NAMALWA (cell line): ENCODE results near the gene KCNJ15.
A peak's percentile ranks its signal among the peaks of the same experiment; 100 is the strongest.
"Not testable (repeated sequence)": the region's sequence is repeated elsewhere in the genome, so short reads cannot be mapped to it uniquely, and the experiment has no call there.

Experiments used
- DNase-seq: peaks from one replicate; pipeline ENCODE4 v3.0.0-alpha.2; 2015; ENCODE audit warnings: low spot score

Gene KCNJ15

DNA sequence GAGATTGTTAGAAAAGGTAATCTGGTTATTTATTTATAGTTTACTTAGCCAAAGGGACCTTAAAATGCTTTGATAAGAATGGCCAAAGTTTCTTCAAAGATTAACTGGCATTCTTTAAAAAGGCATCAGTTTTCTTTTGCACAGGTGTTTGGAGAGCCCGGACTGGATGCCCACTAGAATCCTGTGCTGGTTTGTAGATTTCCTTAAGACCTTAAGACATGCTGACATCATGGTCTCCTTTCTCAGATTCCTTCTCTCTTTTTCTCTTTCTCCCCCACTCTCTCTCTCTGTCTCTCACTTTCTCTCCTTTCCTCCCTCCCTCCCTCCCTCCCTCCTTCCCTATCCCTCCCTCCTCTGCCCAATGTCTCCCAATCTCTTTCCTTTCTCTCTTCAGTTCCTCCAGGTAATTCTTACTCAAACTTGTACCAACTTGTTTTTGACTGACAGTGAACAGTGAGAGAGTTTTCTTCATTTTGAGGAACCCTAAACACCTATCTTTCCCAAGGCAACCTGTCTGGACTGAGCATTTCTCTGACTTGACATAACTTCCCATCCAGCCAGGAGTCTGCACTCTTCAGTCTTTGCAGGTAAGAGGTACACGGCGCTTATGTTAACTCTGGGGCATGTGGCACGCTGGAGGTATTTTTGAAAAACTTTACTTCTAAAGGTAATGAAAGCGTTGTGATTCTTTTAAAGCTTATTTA is at the start of gene KCNJ15:
TSS of gene KCNJ15 (plus strand) at position 393 of the 704 bp plus-strand sequence. CDS start 42,271 bp downstream, outside the sequence.
- DNase-seq = no peak

DNA sequence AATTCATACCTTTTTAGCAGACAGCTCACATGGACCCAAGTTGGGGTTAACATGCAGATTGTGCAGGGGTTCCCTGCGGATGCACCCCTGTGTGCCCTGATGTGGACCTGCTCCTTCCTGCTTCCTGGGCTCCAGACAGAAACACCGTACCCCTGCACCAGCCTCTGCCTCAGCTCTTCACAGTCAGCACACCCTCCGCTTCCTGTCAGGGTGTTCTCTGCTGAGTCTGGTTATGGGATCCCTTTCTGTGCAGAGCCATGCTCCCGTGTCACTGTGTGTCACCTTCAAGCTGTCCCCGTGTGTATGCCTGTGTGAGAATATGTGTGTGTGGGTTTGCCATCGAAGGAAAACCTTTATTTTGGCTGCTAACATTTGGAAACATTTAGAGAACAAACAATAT is 48.7 kb upstream of the KCNJ15 start:
- DNase-seq = no peak

DNA sequence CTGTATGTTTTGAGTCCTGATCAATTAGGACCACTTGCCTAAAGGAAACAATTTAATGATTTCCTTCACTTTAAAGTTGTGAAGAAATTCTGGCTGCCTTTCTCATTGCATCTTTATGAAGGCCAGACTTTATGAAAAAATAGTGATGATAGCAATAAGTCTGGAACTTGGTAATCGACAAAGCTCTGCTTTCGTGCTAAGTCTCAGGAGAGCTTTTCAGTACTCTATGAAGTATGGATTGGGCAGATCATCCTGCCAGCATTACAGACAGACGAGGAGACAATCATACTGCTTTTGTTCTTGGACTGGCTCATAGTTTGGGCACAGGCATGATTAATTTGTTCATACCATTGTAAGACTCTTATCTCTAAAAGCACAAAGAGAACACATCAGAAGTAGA is 45.5 kb upstream of the KCNJ15 start:
- no peak for DNase-seq

DNA sequence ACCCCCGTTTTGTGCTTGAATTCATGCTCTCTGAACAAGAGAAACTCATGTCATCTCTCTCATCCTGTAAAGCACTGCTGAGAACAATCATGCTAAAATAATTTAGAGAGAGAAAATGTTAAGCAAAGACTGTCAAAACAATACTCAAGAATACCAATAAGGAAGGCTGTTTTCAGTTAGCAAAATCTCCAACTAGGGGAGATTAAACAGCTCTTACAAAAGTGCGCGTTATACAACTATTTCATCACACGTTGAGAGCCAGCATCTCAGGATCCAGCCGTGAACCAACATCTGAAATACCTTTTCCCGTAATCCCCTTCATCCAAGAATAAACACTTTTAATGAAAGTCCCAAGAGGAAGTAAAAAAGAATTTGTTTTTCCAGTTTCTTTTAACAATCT is 44.1 kb upstream of the KCNJ15 start:
- no peak for DNase-seq

DNA sequence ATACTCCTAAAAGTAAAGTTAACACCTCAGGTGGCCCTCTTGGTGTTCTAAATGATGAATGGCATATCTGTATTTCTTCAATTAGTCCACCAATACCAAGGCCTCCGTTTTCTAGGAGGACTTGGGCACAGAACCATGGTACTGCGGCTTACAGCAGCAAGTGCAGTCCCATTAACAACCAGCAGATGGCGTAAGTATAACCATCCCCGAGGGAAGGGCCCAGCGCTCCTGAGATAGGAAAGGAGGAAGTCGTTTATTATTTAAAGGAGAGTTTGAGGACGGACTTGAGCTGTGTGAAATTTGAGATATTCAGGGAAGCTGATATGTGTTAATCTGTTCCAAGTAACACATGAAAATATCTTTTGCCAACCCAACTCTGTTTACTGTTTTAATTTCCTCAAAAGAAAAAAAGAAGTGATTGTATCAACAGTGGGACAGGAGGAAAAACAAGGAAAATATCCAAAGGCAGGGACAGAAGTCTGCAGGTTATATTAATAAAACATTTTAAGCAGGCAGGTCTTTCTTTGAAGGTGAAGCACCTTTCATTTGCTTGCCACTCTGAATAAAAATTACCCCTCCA is 37.7 kb upstream of the KCNJ15 start:
- peak; percentile 78 for DNase-seq

DNA sequence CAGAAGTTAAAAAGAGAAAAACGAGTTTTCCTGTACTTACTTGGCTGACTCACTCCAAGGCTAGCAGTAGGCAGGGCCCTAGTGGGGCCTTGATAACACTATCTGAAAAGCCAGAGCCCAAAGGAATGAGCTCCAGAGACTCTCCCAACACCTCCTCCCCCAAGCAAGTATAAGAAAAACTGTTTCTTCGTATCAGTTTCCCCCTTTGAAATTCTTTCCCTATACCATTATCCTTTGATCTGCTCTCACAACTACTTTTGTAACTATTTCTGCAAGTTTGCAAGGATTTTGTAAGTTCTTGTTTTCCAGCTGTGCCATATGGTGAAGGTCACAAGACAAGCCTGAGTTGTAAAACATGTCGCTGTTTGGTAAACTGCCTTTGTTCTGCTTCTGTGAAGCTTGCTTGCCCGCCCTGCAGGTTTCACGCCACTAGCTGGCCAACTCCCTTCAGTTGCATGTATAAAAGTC is 36.5 kb upstream of the KCNJ15 start:
- no peak for DNase-seq

DNA sequence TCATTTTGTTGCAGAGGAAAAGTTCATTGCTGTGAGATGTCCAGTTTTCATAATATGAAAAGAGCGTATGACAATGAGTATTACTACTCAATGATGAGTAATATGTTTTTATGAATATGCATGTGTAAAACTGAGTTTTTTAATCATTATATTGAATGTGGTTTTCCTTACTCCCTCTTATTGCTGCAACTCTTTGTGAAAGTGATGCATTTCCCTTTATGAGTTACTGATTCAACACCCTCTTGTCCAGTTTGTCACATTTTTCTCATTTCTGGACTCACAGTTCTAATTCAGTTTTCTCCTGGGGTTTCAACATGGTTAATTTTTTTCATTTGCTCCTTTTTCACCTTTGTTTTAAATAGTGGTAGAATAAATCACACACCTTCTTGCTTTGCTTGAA is 35.2 kb upstream of the KCNJ15 start:
- DNase-seq = no peak

DNA sequence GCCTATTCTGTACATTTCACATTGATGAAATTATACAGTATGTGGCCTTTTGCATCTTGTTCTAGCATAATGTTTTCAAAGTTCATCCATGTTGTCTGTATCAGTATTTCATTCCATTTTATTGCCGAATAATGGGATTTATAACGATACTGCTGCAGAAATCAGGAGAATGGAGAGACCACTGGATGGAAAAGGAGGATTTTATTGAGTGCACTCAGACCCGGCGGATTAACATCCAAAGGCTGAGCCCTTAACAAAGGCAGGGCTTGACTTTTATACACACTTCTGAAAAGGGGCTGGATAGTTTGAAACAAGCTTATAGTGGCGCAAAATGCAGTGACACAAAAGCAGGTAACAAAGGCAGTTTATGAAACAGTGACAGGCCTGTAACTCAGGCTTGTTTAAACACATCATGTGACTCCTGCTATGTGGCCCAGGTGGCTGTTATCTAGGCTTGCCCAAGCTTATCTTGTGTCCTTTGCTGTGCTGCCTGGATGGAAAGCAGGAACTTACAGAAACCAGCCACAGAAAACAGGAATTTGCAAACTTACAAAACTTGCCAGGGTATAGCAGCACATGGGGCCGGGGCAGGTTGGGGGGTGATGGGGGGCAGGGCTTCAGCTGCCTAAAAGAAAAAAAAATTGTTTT is 32.8 kb upstream of the KCNJ15 start:
- DNase-seq = peak; percentile 2

DNA sequence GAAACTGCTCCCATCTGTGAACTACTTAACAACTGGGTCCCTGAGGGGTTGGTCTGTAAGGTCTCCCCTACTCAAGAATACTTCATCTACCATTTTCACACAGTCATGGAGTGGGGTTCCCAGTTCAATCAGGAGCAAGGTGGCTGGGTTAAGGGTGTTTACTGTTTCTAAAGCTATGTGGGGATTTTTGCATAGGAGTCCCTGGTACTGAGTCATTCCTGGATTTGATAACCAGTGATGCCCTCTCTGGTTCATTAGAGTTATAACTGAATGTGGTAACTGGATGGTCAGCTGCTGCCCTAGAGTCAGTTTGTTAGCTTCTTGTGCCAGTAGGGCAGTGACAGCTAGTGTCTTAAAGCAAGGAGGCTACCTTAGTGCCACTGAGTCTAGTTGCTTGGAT is 29.4 kb upstream of the KCNJ15 start:
- DNase-seq = no peak

DNA sequence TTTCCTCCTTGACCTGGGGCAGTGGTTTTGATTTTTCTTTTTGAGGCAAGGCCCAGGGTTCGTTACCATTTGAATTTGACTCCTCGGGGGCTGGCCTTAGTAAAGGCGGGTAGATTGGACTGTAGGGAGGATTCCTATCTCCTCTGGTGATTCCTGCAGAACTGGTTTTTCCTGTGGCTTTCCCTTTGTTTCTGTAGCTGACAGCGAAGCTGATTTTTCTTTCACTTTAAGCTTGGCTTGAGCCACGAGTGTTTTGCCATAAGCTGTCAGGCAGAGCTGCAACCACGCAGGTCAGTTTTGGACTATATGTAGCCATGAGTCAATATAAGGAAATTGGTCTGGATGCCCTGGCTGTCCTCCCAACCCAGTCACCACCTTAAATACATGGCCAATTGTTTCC is 28.7 kb upstream of the KCNJ15 start:
- DNase-seq = no peak

DNA sequence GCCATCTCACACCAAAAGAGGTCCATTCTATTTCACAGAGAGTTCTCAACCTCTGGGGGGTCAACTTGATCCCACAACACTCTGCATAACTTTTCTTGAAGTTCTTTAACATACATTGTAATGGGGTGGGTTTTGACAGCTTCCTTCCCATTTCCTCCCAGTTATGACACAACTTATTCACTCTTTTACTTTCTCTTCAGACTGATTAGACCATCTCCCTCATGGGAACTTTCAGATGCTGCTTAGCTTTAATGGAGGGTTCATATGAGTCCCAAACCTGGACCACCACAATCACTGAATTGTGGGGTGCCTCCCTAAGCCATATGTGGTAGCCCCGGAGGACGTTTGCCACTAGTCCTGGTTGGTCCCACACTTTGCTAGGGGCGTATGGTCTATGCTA is 28.3 kb upstream of the KCNJ15 start:
- no peak for DNase-seq

DNA sequence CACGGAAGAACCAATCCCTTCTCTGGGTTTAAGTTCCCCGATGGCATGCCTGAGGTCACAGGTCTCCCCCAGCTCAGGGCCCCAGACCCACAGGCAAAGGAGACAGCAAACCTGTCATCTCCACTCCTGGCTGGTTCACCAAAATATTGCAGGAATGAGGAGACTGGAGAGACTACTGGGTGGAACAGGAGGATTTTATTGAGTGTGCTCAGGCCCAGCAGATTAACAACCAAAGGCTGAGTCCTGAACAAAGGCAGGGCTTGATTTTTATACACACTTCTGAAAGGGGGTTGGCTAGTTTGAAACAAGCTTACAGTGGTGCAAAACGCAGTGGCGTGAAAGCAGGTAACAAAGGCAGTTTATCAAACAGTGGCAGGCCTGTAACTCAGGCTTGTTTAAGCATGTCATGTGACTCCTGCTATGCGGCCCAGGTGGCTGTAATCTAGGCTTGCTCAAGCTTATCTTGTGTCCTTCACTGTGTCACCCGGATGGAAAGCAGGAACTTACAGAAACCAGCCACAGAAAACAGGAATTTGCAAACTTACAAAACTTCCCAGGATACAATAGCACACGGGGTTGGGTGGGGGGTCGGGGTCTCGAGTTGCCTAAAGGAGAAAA is 27.4 kb upstream of the KCNJ15 start:
- no peak for DNase-seq

DNA sequence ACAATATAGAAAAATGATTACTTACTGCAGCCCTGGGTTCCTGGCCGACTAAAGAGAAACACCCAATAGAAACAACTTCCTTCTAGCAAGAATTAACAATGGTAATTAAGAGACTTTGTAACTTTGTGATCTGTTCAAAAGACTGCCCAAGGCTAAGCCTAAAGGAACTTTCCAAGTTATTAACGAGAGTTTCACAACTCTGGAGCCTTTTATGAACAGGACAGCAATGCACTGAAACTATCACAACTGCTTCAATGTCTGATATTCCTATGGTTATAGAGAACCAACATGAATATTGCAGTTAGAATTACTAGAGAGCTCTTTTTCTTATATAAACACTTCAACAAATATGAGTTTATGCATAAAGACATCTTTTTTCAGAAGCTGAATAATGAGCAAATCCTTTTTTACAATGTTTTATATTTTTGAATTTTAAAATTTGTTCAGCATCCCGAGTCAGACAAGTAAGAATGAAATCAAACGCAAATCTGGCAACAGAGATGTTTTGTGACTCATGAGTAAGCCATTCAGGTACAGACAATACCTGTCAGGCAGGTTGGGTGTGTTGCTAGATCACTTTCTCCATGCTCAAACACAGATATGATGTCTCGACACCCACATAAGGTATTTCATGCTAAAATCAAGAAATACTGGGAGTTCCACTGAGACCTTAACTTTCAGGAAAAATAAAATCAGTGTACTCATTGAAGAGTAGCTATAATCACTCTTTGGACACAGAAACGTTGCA is 22.2 kb upstream of the KCNJ15 start:
- DNase-seq = no peak

DNA sequence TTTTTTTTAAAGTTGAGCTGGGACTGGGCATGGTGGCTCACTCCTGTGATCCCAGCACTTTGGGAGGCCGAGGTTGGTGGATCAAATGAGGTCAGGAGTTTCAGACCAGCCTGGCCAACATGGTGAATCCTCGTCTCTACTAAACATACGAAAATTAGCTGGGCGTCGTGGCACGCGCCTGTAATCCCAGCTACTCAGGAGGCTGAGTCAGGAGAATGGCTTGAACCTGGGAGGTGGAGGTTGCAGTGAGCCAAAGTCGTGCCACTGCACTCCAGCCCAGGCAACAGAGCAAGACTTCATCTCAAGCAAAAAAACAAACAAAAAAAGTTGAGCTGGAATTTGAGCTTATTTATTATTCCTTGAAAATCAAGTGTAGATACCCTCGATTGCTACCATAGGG is 21.5 kb upstream of the KCNJ15 start:
- DNase-seq = not testable (repeated sequence)

DNA sequence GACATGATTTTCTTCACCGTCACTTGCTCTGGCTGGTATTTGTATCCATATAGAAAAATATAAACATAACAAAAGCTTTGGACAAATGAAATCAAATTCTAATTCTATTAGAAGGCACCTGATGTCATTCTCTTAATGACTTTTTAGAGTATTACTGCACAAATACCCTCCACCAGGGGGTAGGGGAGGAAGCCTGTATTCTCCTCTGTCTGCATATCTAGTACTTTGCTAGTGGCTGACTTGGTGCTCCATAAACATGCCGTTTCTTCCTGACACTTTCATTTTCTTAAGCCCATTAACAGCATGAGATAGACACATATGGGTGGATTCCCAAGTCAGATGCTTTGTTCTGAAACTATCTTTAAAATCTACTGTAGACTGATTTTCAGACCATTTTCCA is 20.6 kb upstream of the KCNJ15 start:
- no peak for DNase-seq

DNA sequence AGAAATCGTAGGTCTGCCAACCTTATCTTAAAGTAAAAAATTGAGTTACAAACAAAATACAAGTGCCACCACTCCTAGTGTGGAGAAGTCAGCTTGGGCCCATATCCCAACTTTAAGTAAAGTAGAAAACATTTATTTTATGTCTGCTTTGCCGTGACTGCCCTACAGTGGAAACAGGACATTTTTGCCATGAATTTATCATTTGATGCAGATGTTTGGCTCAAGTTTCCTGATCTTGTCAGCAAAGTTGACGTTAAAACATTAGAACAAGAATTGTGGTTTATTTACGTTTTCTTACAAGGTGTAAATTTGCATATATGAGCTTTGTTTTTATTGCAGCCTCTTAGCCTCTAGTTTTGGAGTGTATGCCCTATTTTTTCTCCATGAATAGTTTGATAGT is 17.1 kb upstream of the KCNJ15 start:
- DNase-seq = no peak

DNA sequence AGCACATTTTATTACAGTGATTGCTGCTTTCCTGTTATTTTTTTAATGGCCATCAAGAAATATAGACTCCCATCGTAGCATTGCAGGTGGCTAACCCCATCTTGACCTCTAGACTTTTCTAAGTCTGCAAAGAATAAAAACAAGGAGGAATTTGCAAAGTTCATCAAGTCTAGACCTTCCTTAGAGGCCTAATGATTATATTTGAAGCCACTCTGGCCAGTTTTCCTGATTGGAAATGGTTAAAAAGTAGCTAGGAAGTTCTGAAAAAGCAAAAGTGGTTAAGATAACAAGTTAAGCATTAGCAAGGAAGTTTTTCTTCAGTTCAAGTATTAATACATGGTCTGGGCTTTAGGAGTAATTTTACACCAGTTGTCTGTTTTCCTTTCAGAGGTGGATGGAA is 16.7 kb upstream of the KCNJ15 start:
- DNase-seq = no peak

DNA sequence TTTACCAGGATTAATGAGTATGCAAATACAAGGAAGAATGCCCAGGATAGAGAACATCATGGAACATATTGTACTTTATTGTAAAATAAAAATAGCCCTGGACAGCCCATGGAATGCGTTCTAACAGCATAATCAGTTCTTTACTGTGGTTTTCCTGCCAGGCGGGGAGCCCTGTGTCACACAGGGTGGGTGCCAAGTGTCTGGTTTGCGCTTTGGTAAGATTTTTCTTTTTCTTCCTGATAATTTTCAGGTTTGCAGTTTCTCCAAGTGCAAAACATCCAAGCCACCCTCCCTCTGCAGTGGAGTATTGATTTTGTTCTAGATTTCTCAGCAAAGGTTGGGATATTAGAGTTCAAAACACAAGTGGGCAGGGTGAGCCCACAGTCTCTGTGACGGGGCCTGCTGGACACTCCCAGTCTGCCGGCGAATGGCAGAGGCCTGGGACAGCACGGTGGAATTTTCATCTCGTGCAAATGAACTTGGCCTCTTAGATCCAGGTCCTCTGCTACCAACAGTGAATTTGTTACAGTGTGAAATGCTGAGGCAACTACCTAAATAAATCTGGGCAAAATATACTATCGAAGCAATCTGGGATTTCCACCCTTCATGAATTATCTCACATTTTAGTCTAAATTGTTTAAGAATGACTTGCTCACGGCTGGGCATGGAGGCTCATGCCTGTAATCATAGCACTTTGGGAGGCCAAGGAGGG is 15.6 kb upstream of the KCNJ15 start:
- no peak for DNase-seq

DNA sequence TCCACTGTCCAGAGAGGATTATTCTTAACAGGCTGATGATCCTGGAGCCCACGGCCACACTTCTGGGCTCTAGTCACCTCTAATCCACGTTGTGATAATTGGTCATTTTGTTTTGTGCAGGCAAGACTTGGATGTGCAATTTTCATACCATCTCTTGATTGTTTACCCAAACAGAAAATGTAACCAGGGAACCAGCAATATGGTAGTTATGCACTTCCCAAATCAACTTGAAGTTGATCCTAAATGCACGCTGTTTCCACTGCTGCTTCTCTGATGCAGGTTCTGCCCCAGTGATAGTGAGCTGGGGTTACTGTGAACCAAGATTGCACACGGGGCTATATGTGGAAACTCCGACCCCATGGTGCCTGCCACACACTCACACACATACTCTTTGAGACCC is 14.7 kb upstream of the KCNJ15 start:
- DNase-seq = no peak

DNA sequence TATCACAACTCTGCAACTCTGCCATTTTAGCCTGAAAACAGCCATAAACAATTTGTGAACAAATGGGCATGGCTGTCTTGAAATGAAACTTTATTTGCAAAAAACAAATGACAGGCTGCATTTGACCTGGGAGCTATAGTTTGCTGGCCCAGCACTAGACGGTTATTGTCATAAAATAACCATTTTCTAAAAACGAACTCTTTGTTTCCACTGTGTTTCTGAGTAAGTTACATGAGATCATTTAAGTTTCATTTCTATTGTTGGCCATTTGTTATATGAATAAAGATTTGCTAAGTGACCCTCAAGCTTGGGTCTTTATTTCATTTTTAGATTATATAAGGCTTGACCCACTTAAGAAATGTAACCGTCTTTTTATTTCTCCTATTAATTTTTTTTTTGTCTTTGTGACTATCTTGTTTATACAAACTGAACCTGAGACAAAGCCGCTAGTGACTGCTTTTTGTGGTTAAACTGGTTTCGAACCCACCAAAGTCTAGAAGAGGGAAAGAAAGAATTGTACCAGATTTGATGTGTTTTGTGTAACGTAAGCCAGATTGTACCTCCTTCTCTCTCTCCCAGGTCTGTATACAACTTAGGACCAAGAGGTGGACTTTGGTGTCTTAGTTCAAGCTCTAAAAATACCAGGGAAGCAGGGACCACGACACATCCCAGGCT is 12.9 kb upstream of the KCNJ15 start:
- DNase-seq = no peak

DNA sequence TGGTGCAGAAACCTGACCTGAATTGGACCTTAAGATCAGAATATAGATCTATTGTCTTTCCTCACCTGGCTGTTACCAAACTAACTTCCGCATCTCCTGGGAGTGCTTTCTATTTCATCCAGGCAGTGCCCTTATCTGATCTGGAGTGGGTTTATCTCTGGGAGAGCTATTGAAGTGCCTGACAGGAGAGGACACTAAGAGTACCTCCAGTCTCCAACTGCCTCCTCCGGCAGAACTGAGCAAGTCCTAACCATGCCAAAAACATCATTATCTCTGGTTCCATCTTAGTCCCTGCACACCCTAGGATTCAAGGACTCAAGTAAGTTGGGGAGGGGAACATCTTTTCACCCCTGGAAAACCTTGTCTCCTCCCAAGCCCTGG is 12.4 kb upstream of the KCNJ15 start:
- no peak for DNase-seq
